ENCODE results near the gene DUSP15. TPM values are rescaled to one million over a fixed set of nuclear protein-coding genes. Genes with fewer than 3 reads are reported as not detected.
"Not testable (repeated sequence)": the region's sequence is repeated elsewhere in the genome, so short reads cannot be mapped to it uniquely, and the experiment has no call there.

Gene DUSP15
- total RNA-seq, 1 experiment from 2014 or later = not detected

DNA sequence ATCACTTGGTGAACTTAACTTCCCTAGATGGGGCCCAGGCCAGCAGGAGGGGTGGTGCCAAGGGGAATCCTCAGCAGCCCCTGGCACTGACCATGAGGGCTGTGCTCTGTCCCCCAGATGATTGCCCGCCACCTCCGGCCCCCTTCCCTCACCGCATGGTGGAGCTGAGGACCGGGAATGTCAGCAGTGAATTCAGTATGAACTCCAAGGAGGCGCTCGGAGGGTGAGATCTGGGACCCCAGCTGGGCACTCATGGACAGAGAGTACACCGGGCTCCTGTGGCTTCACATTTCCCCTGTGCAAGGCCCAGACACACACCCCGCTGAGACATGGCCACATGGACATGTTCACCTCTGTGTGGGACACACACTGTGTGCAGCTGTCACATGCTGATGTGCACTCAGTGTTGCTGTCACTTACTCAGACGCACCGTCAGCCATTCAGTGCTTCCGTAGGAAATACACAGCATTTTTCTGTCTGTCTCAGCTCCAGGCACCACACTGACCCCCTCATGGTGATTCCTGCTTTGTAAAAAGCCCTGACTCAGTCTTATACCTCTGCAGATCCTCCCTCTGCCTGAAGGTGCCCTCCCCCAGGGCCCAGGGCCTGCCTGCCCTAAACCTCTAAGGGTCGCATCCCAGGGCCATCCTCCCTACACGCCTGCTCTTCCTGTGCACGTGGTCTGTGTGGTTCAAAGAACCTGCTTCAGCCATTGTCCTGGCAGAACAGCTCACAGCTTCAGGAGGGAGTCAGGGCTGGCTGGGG, 46.8 kb downstream of the DUSP15 start:
- DNase-seq (ENCODE audit: low spot score) = no peak

DNA sequence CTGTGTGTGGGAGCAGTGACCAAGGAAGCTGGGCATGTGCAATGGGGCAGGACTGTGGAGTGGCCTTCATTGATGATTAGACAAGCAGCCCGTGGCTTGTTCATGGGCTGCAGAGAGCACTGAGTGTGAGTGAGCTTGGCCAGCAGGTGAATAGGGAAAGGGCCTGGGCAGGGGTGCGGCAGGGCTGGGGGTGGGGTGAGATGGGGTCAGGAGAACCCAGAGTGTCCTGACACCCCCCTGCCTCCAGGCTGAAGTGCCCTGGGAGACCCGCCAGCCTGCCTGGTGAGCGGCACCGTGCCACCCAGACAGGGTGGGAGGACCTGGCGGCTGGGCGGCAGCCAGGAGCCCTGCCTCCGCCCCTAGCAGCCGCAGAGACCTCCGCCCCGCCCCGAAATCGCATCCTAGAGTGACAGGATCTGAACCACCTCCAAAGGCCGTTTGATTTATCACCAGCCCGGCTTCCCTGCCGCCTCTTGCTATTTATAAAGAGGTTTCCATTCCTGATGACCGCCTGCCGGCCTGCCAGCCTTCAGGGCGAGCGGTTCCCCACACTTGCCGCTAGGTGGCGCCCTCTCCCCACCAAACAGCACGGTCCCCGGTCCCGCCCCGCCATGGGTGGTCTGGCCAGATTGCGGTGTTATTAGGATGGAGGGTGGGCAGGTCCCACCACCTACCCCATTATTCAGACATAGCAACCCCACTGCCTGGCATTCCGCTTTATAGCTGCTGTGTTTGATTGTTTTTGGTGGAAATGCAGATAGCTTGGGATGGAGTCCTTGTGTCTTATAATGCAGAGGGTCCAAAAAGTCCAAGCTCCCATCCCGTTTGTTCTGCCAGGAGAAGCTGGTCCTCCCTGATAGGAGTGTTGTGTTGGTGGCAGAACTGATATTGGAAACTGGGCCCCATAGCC, 47.7 kb downstream of the DUSP15 start:
- DNase-seq (ENCODE audit: low spot score) = peak; percentile 88

DNA sequence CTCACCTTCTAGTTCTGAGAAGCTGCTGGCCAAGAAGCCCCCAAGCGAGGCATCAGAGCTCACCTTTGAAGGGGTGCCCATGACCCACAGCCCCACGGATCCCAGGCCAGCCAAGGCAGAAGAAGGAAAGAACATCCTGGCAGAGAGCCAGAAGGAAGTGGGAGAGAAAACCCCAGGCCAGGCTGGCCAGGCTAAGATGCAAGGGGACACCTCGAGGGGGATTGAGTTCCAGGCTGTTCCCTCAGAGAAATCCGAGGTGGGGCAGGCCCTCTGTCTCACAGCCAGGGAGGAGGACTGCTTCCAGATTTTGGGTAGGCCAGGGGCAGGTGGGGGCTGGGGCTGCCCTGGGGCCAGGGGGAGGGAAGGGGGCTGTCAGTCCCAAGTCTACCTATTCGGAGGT, 48.9 kb downstream of the DUSP15 start:
- DNase-seq (ENCODE audit: low spot score) = no peak

GRCh38 chr20:31820228-31820627, 50.1 kb downstream of the DUSP15 start:
- no peak for DNase-seq (ENCODE audit: low spot score)

- no peak for DNase-seq (ENCODE audit: low spot score)
These were observed 51.1 kb downstream of the DUSP15 start, which contains the start of gene MYLK2 for GRCh38 chr20:31819083-31819784. TSS of gene MYLK2 (plus strand) at chr20:31819356. CDS start at chr20:31819581, 225 bp downstream.

DNA sequence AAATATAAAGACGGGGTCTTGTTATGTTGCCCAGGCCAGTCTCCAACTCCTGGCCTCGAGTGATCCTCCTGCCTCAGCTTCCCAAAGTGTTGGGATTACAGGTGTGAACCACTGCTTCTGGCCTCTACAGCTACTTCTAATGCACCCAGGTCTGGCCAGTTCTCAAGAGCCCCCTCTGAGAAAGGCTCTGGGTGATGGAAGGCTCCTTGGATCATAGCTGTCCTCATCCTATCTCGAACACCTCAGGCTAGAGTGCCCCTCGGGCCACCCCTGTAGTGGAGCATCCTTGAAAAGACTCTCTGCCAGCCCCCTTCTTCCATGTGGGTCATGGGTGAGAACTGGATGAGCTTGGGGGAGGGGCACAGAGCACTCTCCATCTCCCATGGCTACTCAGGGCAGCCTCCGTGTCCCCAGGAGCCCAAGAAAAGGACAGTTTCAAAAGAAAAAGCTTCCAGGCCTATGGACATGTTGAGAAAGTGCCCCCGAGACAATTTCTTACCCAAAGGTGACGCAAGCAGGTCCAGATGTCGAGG, 51.9 kb downstream of the DUSP15 start:
- DNase-seq (ENCODE audit: low spot score) = no peak

GRCh38 chr20:31817461-31817860, 52.9 kb downstream of the DUSP15 start:
- DNase-seq (ENCODE audit: low spot score) = no peak

DNA sequence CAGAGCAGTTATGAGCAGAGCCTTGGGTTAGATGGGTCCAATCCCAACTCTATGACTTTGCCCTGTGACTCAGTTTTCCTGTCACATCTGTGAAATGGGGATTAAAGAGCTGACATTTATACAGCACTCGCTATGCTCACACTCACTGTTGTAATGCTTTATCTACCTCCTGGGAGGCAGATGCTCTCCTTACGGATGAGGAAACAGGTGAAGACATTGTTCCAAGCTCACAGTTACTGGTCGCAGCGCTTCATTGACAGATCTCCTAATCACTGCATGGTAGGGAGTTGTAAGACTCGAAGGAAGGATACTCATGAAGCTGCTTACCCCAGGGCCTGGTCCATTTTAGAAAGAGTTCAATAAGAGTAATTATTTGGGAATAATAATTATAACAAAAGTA, 54.1 kb downstream of the DUSP15 start:
- DNase-seq (ENCODE audit: low spot score) = no peak

DNA sequence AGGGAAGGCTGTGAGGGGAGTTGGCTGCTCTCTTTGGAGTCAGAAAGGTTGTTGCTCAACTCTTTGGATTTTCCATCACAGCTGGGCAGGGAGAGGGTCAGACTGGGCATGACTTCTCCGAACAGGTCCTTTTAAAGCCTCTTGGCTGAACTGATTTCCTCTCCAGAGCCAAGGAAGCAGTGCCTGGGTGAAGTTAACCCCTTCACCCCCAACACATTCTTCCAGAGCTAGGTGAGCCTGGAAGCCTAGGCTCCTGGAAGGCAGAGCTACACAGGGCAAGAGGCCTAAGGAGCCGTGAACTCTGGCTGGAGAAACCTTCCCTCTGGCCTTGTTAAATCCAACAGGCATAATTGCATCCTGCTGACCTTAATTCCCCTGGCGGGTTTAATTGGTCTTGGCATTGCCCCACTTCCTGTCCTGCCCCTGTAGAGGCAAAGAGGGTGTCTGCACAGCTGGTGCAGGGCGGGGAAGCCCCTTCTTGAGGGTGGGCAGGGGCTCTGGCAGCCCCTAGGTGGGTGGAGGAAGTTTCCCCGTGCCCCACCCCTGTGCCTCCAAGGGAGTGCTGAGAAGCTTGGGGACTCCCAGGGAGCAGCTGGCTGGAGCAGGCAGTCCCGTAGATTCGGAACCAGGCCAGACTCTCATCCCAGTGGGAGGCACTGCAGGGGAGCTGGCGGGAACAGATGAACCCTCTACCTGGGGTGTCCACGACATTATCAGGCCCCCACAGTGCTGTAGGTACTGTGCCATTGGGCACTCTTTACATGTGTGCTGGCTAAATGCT, 54.7 kb downstream of the DUSP15 start:
- peak; percentile 42 for DNase-seq (ENCODE audit: low spot score)

DNA sequence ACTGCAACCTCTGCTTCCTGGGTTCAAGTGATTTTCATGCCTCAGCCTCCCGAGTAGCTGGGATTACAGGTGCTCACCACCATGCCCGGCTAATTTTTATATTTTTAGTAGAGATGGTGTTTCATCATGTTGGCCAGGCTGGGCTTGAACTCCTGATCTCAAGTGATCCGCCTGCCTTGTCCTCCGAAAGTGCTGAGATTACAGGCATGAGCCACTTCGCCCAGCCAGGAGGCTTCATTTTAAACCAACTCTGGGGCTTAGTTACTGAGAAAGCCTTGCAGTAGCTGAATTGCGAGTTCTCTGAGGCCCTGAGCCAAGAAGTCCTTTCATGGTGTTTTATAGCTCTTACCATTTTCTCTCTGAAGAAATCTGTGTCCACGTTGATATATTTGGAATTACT, 56.2 kb downstream of the DUSP15 start:
- DNase-seq (ENCODE audit: low spot score) = not testable (repeated sequence)

- no peak for DNase-seq (ENCODE audit: low spot score)
These were observed 56.7 kb downstream of the DUSP15 start for GRCh38 chr20:31813611-31814010.

DNA sequence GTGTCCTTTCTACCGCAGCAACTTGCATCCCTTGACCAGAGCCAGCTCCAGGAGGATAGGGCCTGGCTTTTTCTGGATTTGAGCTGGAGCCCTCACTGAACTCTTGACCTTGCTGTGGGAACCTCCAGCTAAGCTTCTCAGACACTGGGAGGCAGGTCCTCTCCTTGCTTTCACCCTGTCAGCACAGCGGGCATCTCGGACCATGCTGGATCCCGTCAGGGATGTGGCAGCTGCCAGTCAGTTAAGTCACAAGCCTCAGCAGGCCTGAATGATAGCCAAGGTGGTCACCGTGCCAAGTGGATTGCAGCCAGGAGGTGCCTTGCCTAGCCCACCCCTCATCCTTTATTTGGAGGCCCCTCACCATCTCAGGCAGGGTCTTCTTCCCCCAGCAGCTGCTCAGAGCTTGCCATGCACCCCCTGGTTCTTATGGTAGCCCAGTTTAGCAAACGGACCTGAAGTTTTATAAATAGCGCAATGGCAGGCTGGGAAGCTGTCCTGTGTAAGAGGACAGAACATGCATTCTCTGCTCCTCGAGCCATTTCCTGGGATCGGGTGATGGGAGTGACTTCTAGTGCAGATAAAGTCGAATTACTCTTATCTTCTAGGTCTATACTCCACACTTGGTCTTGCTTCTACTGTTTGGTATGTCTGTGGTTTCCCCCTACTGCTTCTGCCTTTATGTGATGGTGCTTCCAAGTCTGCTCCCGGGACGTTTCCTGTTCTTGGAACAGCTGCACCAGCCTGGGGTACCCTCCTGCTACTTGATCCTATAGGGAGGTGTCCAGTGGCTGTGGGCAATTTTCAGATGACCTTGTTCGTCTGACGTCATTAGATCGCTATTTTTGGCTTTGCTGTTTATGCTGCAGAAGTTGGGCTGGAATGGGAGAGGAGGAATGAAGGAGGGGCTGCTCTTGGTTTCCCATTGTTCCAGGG, 58.3 kb downstream of the DUSP15 start:
- no peak for DNase-seq (ENCODE audit: low spot score)

GRCh38 chr20:31811198-31811597, 59.1 kb downstream of the DUSP15 start:
- no peak for DNase-seq (ENCODE audit: low spot score)

Small RNA genes within 50 kb of the gene (small RNA-seq; reads per million reads assigned to genes)
- gene RNU1-94P = not detected

Other genes starting within 250 kb of the DUSP15 start
- not detected in 2 replicates for gene COX4I2, start 232.6 kb downstream of the DUSP15 start, total RNA-seq (2014; rRNA removed; shearing (Covaris generic))
- gene BCL2L1, start 147.7 kb downstream of the DUSP15 start, total RNA-seq (2014; rRNA removed; shearing (Covaris generic)) = 324 and 325 TPM in 2 replicates
- gene TPX2, start 131.2 kb downstream of the DUSP15 start, total RNA-seq (2014; rRNA removed; shearing (Covaris generic)) = 94.4 and 101 TPM in 2 replicates
- gene MYLK2, start 51.2 kb downstream of the DUSP15 start, total RNA-seq (2014; rRNA removed; shearing (Covaris generic)) = 0.37 and 0.41 TPM in 2 replicates
- gene FOXS1, start 24.9 kb downstream of the DUSP15 start, total RNA-seq (2014; rRNA removed; shearing (Covaris generic)) = not detected in 2 replicates
- 0.03 and 0.05 TPM in 2 replicates for gene TTLL9, start 107 bp upstream of the DUSP15 start, total RNA-seq (2014; rRNA removed; shearing (Covaris generic))
- gene PDRG1, start 81.5 kb upstream of the DUSP15 start, total RNA-seq (2014; rRNA removed; shearing (Covaris generic)) = 10.7 and 13.3 TPM in 2 replicates
- not detected in 2 replicates for gene XKR7, start 97.6 kb upstream of the DUSP15 start, total RNA-seq (2014; rRNA removed; shearing (Covaris generic))
- gene CCM2L, start 139.9 kb upstream of the DUSP15 start, total RNA-seq (2014; rRNA removed; shearing (Covaris generic)) = 0.13 TPM in 1 of 2 replicates, not detected in the other
- not detected in 2 replicates for gene HCK, start 181.7 kb upstream of the DUSP15 start, total RNA-seq (2014; rRNA removed; shearing (Covaris generic))
- 39.9 and 45.9 TPM in 2 replicates for gene TM9SF4, start 239.2 kb upstream of the DUSP15 start, total RNA-seq (2014; rRNA removed; shearing (Covaris generic))

All from HT-29 (cell line).